Measurements from ENCODE around the gene RAPGEF1.

- no peak for TF ChIP-seq PATZ1 (CRISPR knock-in tag; IDR thresholded peaks at IDR 0.05)
- no peak for TF ChIP-seq ZNF281 (CRISPR knock-in tag; IDR thresholded peaks at IDR 0.05; ENCODE audit: borderline replicate concordance)
- no peak for TF ChIP-seq HNRNPUL1 (IDR thresholded peaks at IDR 0.05; ENCODE audit: low read depth, low read length)
- TF ChIP-seq ZNF30 (CRISPR knock-in tag; IDR thresholded peaks at IDR 0.05) = no peak
- TF ChIP-seq TOE1 (CRISPR knock-in tag; IDR thresholded peaks at IDR 0.05) = no peak
- TF ChIP-seq ZBTB46 (CRISPR knock-in tag; IDR thresholded peaks at IDR 0.05; ENCODE audit: borderline replicate concordance) = no peak
- TF ChIP-seq ESRRA (CRISPR knock-in tag; IDR thresholded peaks at IDR 0.05; ENCODE audit: low read depth) = no peak
- TF ChIP-seq ZNF329 (CRISPR knock-in tag; IDR thresholded peaks at IDR 0.05; ENCODE audit: low read depth) = no peak
- no peak for TF ChIP-seq ZBTB1 (CRISPR knock-in tag; IDR thresholded peaks at IDR 0.05; ENCODE audit: borderline replicate concordance)
- no peak for TF ChIP-seq CTCF (CRISPR knock-in tag; IDR thresholded peaks at IDR 0.05)
- TF ChIP-seq RNF219 (CRISPR knock-in tag; IDR thresholded peaks at IDR 0.05) = no peak
- TF ChIP-seq IRF2 (CRISPR knock-in tag; IDR thresholded peaks at IDR 0.05) = no peak
Observed at GRCh38 chr9:131697908-131698617, 41.8 kb downstream of the RAPGEF1 start.
